SW480 (cell line): ENCODE results near the gene SLC39A11.

Experiments
- DNase-seq: peaks from one replicate; pipeline ENCODE4 v3.0.0-alpha.2; 2016; ENCODE audit warnings: low spot score

Gene SLC39A11

GRCh38 chr17:72870367-72870985, 222.0 kb downstream of the SLC39A11 start:
- no peak for DNase-seq

- no peak for DNase-seq
Observed at GRCh38 chr17:72869630-72870029, 222.9 kb downstream of the SLC39A11 start.

- no peak for DNase-seq
Observed at GRCh38 chr17:72865954-72866353, 226.5 kb downstream of the SLC39A11 start.

- no peak for DNase-seq
Observed at GRCh38 chr17:72863526-72864211, 228.8 kb downstream of the SLC39A11 start.

- DNase-seq, result no peak
Observed at GRCh38 chr17:72862276-72862999, 230.1 kb downstream of the SLC39A11 start.

GRCh38 chr17:72861811-72862210, 230.7 kb downstream of the SLC39A11 start:
- no peak for DNase-seq

GRCh38 chr17:72860778-72861177, 231.7 kb downstream of the SLC39A11 start:
- DNase-seq, result no peak

DNA sequence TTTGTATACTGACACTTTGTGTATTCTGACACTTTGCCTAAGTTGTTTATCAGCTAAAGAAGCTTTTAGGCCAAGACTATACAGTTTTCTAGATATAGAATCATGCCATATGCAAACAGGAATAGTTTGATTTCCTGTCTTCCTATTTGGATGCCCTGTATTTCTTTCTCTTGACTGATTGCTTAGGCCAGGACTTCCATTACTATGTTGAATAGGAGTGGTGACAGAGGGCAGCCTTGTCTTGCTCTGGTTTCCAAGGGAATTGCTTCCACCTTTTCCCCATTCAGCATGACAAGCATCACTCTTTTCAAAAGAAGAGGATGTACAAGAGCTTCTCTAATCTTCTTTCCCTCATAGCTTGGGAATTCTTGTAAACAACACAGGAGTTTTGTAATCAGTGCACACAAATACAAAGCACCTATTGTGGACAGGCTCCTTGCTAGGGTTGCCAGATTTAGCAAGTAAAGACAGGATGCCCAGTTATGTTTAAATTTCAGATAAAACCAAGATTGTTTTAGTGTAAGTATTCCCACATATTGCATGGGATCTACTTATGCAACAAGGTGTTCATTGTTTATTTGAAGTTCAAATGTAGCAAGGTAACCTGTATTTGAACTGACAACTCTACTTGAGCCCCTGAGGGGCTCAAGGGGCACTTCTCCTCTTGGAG, 233.5 kb downstream of the SLC39A11 start:
- DNase-seq, result no peak

- no peak for DNase-seq
Observed at GRCh38 chr17:72853440-72854415, 238.8 kb downstream of the SLC39A11 start.

- DNase-seq, result no peak
Observed at GRCh38 chr17:72852277-72852938, 240.1 kb downstream of the SLC39A11 start.

DNA sequence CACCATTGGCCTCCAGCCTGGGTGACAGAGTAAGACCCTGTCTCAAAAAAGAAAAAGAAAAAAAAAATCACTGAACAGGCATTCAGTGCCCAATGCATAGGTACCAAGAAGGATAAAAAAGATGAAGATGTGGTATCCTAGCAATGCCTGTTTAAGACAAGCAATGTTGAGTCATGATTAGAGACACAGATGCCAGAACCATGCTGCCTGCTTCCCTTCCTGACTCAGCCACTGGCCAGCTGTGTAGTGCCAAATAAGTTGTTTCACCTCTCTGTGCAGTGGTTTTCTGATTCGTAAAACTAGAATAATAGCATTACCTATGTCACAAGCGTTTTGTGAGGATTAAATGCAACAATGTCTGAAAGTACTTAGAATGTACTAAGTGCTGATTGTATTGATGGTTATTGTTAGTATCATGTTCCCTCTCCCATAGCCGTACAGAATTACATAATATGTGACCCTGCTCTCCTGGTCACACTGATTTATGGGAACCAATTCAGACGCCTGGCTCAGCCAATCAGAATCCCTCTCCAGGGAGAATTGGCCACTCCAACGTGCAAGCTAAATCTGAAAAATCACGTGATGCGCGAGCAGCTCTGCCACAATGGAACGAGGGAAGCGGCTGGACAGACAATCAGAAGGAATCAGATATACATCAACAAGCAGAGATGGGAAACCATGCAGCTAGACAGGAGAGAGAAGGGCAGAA, 241.9 kb downstream of the SLC39A11 start:
- no peak for DNase-seq

GRCh38 chr17:72846399-72846798, 246.1 kb downstream of the SLC39A11 start:
- peak; percentile 14 for DNase-seq

DNA sequence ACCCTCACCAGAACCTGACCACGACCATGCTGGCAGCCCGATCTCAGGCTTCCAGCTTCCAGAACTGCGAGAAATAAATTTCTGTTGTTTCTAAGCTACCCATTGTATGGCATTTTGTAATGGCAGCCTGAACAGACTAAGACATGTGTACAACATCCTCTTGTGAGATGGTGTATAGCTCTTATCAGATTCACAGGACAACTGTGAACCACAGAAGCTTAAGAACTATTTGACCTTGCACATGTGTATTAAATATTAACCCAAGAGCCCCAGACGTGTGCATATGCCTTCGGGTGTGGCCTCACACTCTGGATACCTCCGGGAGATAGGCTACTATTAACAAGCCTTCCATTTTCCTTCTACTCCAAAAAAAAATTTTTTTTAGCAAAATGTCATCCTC, 248.9 kb downstream of the SLC39A11 start:
- peak; percentile 16 for DNase-seq

GRCh38 chr17:72840019-72840418, 252.5 kb downstream of the SLC39A11 start:
- DNase-seq, result no peak

DNA sequence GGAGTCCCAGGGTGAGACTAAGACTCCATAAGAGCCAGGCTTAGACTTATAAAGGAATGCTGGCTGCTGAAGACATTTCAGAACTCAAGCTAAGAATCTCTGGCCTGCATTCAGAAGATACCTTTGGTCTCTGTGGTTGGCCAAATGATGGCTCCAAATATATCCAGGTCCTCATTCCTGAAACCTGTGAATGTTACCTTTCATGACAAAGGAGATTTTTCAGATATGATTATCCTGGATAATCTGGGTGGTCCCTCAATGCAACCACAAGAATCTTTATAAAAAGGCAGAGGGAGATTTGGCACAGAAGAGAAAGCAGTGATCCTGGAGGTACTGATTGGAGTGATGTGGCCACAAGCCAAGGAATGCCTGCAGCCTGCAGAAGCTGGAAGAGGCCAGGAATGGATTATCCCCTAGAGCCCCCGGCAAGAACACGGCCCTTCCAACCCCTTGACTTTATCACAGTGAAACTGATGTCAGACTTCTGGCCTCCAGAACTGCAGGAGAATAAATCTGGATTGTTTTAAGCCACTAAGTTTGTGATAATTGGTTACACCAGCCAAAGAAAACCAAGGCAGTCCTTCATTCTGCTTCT, 253.3 kb downstream of the SLC39A11 start:
- no peak for DNase-seq

GRCh38 chr17:72838581-72838980, 253.9 kb downstream of the SLC39A11 start:
- no peak for DNase-seq

GRCh38 chr17:72838068-72838467, 254.4 kb downstream of the SLC39A11 start:
- no peak for DNase-seq

DNA sequence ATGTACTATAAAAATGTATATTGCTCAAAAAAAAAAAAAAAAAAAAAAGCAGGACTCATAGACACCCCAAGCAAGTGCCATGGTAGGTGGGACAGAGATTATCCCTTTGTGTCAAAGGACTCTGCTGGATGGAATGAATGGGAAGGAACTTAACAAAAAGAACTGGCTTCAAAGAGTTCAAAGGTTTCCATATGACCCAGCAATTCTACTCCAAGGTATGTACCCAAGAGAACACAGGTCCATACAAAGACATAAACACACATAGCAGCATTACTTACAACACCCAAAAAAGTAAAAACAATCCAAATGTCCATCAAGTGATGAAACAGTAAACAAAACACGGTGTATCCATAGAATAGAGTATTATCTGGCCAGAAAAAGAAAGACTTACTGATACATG, 255.2 kb downstream of the SLC39A11 start:
- DNase-seq, result no peak

DNA sequence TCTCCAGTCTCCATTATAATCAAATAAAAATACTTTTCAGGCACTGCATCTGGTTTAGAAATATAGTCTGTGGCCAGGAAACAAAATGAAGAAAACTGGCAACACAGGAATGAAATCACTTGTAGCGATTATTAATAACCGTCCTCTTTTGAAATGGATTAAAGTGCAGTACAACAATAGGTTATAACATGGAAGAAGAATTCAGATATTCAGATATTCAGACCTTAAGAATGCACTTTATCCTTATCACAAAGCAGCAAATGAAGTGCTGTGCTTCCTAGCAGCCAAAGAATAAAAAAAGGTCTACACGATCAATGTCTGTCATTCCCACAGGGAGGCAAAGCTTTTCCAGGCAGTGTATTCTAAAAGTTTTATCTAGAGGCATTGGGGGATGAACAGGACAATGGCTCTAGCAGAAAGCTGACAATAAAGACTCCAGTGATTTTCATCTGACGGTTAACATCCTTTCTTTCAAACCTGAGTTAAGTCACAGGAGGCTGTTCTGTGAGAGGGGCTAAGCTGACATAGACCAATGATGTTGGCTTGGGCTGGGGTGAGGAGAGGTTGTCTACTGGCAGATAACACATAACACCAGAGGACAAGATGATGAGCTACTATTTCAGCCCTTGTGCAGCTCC, 259.2 kb downstream of the SLC39A11 start:
- no peak for DNase-seq
